Astrocyte of the spinal cord (primary cell): Measurements from ENCODE around the gene NNAT.
"Not testable (repeated sequence)": the region's sequence is repeated elsewhere in the genome, so short reads cannot be mapped to it uniquely, and the experiment has no call there.

Experiments used
- DNase-seq: peaks from one replicate; pipeline ENCODE4 v3.0.0; 2011; ENCODE audit warnings: low read depth, low spot score
- H3K4me3 ChIP-seq: 2 replicates; pipeline ENCODE4 v1.5.1; 2011; ENCODE audit warnings: low read depth, mild to moderate bottlenecking, low read length, moderate library complexity
- in situ Hi-C: cut with HindIII; loops from 2 replicates; pipeline ENCODE4 v1.10.0; 2017; ENCODE audit warnings: low sequenced_read_pairs
- TF ChIP-seq, protein P1 (sequence below): IDR thresholded peaks from 2 replicates; pipeline ENCODE4 v1.5.1; 2012; ENCODE audit warnings: low read depth, mild to moderate bottlenecking, low read length, inconsistent platforms

The NNAT gene

DNA sequence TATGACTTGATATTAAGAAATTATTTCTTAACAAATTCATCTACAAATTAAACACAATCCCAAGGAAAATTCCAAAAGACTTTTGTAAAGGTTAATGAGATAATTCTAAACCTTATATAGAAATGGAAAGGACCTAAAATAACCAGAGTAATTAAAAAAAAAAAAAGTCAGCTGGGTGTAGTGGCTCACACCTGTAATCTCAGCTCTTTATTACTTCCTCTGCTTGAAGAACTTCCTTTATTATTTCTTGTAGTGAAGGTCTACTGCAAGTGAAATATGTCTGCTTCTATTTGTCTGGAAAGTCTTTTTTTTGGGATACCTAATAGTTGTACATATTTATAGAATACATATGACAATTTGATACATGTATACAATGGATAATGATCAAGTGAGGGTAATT is 26.9 kb downstream of the NNAT start:
- TF ChIP-seq, protein P1, sequence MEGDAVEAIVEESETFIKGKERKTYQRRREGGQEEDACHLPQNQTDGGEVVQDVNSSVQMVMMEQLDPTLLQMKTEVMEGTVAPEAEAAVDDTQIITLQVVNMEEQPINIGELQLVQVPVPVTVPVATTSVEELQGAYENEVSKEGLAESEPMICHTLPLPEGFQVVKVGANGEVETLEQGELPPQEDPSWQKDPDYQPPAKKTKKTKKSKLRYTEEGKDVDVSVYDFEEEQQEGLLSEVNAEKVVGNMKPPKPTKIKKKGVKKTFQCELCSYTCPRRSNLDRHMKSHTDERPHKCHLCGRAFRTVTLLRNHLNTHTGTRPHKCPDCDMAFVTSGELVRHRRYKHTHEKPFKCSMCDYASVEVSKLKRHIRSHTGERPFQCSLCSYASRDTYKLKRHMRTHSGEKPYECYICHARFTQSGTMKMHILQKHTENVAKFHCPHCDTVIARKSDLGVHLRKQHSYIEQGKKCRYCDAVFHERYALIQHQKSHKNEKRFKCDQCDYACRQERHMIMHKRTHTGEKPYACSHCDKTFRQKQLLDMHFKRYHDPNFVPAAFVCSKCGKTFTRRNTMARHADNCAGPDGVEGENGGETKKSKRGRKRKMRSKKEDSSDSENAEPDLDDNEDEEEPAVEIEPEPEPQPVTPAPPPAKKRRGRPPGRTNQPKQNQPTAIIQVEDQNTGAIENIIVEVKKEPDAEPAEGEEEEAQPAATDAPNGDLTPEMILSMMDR, result no peak
- in situ Hi-C loops, result no loop called here
- no peak overlapping the region for H3K4me3 ChIP-seq
- DNase-seq, result no peak

DNA sequence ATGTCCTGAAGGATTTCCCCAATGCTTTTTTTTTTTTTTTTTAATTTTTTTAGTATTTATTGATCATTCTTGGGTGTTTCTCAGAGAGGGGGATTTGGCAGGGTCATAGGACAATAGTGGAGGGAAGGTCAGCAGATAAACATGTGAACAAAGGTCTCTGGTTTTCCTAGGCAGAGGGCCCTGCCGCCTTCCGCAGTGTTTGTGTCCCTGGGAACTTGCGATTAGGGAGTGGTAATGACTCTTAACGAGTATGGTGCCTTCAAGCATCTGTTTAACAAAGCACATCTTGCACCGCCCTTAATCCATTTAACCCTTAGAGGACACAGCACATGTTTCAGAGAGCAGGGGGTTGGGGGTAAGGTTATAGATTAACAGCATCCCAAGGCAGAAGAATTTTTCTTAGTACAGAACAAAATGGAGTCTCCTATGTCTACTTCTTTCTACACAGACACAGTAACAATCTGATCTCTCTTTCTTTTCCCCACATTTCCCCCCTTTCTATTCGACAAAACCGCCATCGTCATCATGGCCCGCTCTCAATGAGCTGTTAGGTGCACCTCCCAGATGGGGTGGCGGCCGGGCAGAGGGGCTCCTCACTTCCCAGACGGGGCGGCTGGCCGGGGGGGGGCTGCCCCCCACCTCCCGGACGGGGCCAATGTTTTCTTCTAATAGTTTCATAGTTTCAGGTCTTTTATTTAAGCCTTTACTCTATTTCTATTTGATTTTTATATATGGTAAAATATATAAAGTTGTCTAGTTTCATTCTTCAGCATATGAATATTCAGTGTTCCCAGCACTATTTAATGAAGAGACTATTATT is 29.3 kb downstream of the NNAT start:
- H3K4me3 ChIP-seq, DNase-seq, in situ Hi-C loops: not testable (repeated sequence)

DNA sequence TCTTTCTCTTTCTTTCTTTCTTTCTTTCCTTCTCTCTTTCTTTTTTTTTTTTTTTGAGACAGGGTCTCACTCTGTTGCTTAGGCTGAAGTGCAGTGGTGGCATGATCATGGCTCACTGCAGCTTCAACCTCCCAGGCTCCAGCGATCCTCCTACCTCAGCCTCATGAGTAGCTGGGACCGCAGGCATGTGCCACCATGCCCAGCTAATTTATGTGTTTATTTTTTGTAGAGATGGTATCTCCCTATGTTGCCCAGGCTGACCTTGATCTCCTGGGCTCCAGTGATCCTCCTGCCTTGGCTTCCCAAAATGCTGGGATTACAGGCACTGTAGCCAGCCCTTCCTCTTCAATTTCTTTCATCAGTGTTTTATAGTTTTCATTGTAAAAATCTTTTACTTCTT is 30.6 kb downstream of the NNAT start:
- H3K4me3 ChIP-seq, DNase-seq, in situ Hi-C loops: not testable (repeated sequence)

DNA sequence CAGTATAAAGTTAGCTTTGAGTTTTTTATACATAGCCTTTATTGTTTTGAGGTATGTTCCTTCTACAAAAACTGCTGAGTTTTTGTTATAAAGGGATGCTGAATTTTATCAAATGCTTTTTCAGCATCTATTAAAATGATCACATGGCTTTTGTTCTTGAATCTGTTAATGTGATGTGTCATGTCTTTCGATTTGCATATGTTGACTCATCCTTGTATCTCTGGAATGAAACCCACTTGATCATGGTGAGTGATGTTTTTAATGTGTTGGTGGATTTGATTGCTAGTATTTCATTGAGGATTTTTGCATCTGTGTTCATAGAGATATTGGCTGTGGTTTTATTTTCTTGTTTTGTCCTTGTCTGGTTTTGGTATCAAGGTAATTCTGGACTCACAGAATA is 31.4 kb downstream of the NNAT start:
- DNase-seq, result no peak
- no peak overlapping the region for H3K4me3 ChIP-seq
- in situ Hi-C loops, result no loop called here
- TF ChIP-seq, protein P1, result no peak

DNA sequence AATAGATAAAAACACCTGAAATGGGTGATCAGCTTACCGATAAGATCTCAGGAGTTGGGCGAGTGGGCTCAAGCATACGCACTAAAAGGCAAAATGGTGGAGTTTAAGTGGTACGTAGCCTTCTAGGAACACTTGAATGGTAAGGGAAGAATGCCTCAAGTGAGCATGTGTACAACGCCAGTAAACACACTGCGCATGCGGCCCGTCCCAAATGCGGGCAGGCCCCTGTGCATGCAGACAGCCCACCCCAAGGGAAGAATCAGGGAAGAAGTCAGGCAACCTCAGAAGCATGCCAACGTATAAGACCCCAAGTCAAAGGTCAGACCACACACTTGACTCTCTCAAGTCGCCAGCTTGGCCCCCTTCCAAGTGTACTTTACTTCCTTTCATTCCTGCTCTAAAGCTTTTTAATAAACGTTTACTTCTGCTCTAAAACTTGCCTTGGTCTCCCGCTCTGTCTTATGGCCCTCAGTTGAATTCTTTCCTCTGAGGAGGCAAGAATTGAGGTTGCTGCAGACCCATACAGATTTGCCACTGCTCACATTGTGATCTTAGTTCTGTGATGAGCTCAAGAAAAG is 33.8 kb downstream of the NNAT start:
- DNase-seq, H3K4me3 ChIP-seq, in situ Hi-C loops: not testable (repeated sequence)

DNA sequence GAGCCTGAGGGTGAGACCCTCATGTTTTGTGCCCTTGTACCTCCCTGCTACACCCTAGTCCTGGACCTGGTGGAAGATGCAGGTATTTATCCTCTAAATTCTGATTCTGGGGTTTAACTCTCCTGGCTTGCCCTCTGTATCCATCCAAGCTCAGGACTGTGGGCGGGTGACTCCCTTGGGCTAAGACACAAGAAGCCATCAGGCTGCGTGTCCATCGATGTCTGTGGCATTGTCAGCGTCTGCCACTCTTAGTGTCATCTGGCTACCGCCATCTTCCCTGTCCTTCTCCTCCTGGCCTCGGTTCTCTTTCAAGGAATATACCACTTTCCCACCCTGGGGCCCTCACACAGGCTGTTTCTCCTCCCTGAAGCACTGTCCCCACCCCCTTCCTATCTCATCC is 35.5 kb downstream of the NNAT start:
- in situ Hi-C loops, result no loop called here
- TF ChIP-seq, protein P1, result no peak
- no peak overlapping the region for H3K4me3 ChIP-seq
- no peak for DNase-seq

DNA sequence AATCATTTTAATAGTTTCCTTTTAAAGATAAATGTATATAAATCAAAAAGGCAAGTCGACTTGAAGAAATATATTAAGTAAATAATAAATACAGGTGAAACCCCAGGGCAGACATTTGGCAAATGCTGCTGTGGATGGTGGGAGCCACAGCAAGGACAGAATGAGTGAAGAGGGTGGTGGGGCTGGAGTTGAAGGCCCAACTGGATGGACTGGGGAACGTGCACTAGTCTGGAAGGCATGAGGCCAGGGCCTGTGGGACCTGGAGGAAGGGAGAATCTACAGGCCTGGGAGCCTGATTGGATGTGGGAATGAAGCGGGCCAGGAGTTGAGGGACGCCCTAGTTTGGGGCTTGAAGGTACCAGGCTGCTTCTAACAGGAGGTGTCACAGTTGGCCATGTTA is 37.3 kb downstream of the NNAT start:
- in situ Hi-C loops, result no loop called here
- TF ChIP-seq, protein P1, result no peak
- DNase-seq, result no peak
- no peak overlapping the region for H3K4me3 ChIP-seq

DNA sequence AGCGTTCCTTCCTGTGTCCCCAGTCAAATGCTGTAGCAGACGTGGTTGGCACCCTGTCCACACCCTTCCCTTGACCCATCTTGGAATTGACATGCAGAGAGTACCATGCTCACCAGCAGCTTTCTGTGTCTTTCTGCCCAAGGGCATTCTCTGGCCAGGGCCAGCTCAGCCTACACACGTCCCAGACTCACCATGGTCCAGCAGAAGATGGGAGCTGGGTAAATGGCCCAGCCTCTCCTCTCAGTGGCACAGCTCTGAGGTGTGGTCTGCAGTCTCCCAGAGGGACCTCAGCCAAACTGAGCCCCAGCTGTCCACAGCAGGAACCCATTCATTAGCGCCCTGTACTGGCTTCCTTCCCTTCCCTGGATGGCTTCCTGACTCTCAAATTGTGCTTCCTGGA is 37.7 kb downstream of the NNAT start:
- DNase-seq, result no peak
- in situ Hi-C loops, result no loop called here
- TF ChIP-seq, protein P1, result no peak
- H3K4me3 ChIP-seq, result no peak overlapping the region
